Stimulated activated CD4-positive, alpha-beta T cell treated with anti-CD3 and anti-CD28 coated beads, TNF-alpha, amount 100 ng/mL, for 48 hours (primary cell): ENCODE data around the gene GPR150.

Source experiments
- DNase-seq, 3 donors: peaks; one replicate each; pipeline ENCODE4 v3.0.0-alpha.2; 2020; ENCODE audit warnings: low read depth in 3 of 3

Gene GPR150

DNA sequence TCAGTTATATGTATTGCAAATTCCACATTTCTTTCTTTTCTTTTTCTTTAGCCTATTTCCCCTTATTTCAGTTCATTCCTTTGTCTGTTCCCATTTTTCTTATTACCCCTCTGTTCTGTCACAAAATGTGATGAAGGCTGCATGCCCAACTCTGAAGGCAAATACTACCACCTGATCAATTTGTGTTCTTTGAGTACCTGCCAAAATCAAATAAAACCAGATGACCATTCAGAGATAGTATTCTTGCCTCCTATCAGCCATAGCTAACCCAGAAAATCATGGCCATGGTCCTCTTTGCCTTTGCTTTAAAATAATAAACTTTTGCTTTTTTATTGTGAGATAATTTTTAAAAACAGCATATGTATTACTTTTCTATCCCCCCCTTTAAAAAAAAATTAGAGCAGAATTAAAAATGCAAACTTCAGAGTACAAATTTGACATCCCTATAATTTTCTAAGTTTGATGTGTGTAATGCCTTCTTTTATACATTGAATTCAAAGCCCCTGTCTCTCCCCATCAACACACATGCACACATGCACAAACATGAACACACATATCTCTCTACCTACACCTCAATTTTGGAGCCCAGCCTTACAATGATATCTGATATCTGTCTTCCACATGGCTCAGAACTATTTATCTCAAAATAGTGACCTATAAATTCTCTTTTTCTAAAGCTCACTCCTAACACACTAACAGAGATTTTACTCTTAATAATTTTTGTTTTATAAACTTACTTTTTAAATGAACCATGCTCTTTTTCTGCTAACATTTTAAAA is 30.1 kb downstream of the GPR150 start:
- no peak for DNase-seq

DNA sequence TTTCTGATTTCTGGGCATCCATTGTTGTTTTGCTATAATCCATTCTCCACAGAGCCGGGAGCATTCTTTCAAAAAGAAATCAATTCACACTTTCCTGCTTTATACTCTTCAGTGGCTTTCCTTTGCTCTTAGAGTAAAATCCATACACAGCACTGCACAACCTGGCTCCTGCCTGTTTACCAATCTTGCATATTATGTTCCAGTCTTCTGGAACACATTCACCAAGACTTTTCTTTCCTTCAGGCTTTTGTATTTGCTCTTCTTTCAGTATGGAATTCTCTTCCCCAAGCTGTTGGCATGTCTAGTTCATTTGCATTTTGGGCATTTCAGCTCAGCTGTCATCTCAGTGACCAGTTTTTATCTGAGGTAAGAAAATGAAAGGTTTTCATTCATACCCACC is 33.0 kb downstream of the GPR150 start:
- no peak for DNase-seq

GRCh38 chr5:95654196-95654595 is 34.3 kb downstream of the GPR150 start:
- no peak for DNase-seq

GRCh38 chr5:95655575-95655974 is 35.7 kb downstream of the GPR150 start:
- DNase-seq: no peak

GRCh38 chr5:95660060-95660459 is 40.2 kb downstream of the GPR150 start:
- DNase-seq: no peak

GRCh38 chr5:95662946-95663345 is 43.1 kb downstream of the GPR150 start:
- DNase-seq: no peak

- no peak for DNase-seq
Observed at GRCh38 chr5:95664204-95664786, 44.4 kb downstream of the GPR150 start.

GRCh38 chr5:95667061-95667618 is 47.3 kb downstream of the GPR150 start:
- DNase-seq: no peak

GRCh38 chr5:95667678-95668077 is 47.8 kb downstream of the GPR150 start:
- DNase-seq: no peak

GRCh38 chr5:95668216-95668615 is 48.3 kb downstream of the GPR150 start:
- no peak for DNase-seq

GRCh38 chr5:95668728-95669127 is 48.8 kb downstream of the GPR150 start:
- DNase-seq: no peak

DNA sequence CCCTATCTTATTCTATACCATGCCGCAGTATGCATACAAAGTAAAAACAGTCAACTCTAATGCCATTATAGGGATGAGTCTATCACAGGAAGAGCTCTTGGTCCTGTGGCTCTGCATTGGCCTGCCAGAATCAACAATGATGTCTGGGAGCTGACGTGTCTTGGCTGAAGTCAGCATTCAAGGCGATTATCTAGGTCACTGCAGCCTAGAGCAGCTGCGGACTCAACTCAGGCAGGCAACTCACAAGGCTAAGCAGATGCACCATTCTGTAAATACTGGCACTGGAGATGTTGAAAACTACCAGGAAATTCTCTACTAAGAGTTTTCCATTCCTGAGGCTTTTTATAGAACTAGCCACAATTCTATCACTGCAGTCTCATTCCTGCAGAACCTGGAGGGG is 49.7 kb downstream of the GPR150 start:
- no peak for DNase-seq

DNA sequence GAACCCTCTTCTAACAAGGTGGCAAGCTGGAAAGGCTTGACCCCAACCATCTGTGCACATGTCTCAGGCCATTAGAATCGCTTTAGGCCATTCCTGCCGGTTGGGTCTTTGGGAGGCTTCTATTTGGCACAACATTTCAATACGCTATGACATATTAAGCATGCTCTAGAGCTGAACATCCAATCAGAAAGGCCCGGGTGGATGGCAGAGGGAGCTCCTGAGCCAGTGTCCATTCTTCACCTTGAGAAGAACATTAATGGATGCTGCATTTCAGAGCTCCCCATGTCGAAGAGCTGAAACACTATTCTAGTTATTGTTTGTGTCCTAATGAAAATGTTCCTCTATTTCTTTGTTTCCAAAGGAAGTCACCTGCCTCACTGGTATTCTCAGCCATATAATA is 50.1 kb downstream of the GPR150 start:
- no peak for DNase-seq

DNA sequence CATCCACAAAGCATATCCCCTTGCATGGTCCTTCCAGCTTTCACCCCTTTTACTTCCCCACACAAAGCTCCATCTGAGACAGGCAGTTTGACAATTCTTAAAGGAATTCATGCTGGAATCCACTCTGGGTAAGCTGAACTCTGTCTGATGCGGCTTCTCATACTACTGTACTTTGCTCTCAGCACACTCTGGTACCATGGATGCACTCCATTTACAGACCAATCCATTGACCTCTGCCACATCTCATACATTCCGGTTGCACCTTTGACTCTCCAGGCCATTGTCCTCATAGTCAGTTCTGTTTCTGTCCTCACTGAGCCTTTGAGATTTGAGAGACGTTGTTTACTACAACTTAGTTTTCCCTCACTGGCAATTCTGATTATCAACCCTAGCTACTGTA is 50.7 kb downstream of the GPR150 start:
- DNase-seq: no peak
